HG03565 (cell line): ENCODE data around the gene CSRP2.
A peak's percentile ranks its signal among the peaks of the same experiment; 100 is the strongest.

Experiments
- ATAC-seq: cut with Tn5 transposase; IDR thresholded peaks from one replicate; pipeline ENCODE4 v1.9.1; 2021; ENCODE audit warnings: mild to moderate bottlenecking, moderate library complexity; ENCODE audit not compliant: unreplicated experiment

Gene CSRP2

GRCh38 chr12:76895796-76896195 lies 17.0 kb upstream of the CSRP2 start:
- ATAC-seq: no peak

GRCh38 chr12:76891609-76892008 lies 12.8 kb upstream of the CSRP2 start:
- ATAC-seq: no peak

DNA sequence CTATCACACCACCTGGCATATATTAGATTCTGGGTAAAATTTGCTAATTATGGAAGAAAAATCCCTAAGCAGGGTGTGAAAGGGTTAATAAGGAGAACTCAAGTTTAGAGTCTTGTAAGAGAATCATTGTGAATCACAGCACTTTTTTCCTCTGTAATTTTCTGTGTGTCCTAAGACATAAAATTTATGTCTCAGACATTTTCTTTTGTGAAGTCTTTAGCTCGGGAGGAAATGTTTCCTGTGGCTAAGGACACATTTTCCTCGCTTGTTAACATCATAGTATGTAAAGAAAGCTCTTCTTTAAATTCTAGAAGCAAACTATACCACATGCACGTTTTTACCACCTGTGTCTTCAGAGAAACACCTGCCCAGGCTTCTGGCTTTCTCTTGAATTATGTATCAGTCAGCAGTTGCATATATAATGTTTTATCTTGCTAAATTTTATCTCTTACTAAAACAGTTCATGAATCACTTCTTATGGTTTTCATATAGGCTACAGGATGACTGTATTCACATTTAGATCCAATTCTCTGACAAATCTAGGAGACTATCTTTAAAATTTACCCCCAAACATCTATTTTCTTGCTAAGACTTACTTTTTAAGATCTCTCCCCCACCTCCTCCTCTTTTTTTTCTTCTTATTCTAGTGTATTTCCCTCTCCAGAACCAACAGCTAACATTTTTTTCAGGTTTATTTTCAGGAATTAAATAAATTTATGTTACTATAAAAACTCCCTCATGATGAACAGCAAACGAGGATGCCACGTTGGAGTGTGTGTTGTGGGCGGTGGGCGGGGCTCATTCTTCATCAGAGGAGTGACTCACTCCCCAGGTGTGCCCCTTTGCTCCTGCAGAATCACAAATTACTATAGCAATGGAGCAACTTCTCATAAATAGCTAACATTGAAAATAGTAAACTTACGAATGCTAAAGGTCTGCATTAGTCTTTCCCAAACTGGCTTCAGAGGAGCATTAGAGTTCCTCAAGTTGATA lies 11.6 kb upstream of the CSRP2 start:
- no peak for ATAC-seq

- ATAC-seq: no peak
Observed at GRCh38 chr12:76888775-76889174, 10.0 kb upstream of the CSRP2 start.

DNA sequence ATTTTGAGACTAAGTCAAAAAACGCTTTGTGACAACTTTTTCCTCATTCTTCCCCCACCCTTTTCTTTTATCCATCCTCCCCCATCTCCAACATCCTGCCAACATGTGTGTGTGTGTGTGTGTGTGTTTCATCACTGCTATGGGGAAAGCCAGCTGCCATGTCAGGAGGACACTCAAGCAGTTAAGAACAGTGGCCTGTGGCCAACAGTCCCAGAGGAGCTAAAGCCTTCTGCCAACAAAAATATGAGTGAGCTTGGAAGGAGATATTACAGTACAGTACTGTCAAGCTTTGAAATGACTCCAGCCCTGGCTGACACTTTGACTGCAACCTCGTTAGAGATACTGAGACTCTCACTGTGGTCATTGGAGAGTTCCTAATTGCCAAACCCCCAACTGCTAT lies 5.0 kb upstream of the CSRP2 start:
- ATAC-seq: no peak

- no peak for ATAC-seq
Observed at GRCh38 chr12:76883151-76883550, 4.3 kb upstream of the CSRP2 start.

DNA sequence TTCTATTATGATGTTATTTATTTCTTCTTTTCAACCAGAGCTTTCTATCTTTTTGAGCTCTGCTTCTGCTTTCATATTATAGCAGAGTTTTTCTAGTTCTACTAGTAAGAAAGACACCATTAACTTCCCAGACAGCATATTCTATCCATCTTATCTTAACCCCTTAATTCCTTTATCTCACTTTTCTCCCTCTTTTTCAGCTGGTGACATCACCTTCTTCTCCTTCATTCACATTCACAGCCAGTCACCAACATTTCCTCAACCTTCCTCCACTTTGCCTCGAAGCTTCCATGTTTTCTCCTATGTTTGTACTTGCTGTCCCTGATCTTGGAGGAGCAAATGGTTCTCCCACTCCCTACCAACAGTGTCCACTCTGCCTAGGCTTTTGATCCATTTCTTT lies 3.5 kb upstream of the CSRP2 start:
- ATAC-seq: no peak

- ATAC-seq: no peak
Observed at GRCh38 chr12:76881142-76881541, 2.3 kb upstream of the CSRP2 start.

DNA sequence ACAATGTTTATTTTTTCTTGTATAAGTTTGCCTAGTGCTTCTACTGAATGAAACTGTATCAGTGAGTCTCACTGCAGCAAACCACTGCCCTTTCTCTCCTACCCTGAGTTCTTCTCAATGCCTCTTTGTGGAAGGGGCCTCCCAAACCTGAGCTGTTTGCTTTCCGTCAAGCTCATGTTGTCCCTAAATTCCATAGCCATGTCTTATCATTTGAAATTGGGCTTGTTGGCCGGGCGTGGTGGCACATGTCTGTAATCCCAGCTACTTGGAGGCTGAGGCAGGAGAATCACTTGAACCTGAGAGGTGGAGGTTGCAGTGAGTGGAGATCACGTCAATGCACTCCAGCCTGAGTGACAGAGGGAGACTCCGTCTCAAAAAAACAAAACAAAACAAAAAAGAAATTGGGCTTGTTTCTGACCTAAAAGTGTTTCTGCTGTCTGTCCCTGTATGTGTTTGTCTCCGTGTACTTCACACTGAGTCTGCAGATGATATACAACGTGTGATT lies 1.8 kb upstream of the CSRP2 start:
- ATAC-seq: no peak

DNA sequence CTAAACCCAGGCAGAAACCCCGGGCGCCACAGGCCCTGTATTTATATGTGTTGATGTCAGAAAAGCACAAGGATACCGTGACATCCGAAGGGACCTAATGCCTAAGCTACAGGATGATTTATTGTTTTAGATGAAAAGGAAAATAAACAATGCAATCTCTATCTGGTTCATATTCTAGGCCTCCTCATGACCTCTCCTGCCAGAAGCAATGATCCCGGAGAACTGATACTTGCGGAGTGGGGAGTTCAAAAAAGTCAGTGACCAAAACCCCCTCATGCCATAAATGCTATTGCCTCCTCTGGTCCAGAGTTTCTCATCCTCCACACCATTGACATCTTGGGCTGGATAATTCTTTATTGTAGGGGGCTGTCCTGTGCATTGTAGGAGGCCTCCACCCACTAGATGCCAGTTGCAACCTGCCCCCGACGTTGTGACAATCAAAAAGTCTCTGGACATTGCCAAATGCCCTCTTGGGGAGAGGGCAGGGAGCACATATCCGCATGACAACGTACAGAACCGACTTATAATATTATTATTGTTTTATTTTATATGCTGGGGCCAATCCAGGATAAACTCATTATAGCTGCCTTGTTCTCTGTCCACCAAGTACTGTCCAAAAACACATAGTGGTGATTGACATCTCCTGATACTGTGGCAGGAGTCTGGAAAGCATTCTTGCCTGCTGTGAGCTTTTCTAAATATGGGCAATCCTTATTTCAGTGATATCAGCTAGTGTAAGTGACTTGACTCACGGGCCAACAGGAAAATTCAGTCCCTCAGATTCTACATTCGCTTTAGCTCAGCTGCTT lies 1.1 kb upstream of the CSRP2 start:
- ATAC-seq: no peak

DNA sequence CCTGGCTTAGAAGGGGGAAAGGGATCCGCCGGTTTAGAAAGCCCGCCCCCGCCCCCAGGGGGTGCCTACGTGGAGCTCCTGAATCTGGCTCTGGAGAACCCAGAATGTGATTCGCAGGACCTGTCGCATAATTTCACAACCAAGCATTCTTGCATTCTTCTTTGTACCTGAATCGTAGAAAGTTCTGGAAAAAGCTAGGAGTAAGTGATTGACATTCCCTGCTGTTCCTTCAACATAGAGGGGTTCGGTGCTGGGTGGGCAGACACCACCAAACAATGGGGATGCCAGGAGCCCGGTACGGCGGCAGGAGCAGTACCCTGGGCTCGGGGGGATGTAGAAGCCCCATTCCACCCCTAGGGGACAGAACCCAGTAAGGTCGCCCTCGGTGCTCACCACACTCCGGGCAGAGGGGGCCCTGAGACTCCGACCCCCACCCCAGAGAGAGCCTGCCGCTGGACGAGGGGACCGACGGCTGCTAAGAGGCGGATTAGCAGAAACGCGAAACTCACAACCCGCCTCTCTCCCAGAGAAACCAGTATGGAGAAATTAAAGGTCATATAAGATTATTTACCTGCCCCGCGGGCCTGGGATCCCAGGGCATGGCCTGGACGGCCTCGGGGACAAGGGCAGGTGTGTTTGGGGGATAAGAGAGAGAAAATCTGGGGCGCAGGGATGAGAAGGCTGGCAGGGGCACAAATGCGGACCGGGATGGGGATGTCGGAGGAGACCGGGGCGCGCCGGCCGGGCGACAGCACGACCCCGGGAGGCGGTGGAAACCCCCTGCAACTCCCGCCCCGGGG lies 520 bp downstream of the CSRP2 start:
- peak; percentile 15 for ATAC-seq

DNA sequence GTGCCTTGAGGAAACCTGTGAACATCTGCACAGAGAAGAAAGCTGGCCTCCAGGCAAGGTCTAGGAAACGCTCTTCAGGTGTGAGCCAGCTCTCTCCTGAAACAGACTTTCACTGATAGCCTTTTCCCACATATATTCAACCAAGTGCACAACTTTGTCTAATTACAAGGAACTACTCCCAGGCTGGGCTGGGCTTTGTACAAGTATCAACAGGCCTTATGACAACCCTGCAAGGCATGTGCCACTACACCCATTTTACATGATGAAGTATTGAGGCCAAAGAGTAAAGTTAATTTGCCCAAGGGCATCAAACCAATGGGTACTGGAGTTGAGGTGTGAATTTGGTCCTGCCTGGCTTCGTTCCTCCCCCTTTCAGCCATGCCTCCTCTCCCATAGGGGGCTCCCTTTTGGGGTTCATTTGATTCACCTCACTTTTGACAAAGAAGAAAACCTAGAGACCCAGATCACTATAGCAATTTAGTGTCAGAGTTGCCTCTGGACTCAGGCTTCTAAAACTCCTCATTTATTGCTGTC lies 2.1 kb downstream of the CSRP2 start:
- ATAC-seq: no peak

- ATAC-seq: no peak
Observed at GRCh38 chr12:76874491-76875190, 4.2 kb downstream of the CSRP2 start.

DNA sequence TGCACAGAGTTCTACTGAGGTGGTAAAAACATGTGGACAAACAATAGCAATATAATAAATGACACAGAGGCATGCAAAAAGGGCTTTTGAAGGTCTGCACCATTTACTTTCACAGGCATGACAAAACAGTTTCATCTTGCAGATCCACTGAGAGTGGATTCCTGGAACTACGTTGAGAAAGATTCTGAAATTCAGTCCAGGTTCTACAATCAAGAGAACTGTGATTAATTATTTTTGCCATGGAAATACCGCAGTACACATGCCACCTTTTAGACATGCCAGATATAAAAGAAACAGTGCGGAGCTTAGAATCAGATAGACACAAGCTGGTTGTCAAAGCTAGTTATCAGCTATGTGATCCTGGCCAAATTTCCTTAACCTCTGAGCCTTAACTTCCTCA lies 4.8 kb downstream of the CSRP2 start:
- ATAC-seq: no peak

DNA sequence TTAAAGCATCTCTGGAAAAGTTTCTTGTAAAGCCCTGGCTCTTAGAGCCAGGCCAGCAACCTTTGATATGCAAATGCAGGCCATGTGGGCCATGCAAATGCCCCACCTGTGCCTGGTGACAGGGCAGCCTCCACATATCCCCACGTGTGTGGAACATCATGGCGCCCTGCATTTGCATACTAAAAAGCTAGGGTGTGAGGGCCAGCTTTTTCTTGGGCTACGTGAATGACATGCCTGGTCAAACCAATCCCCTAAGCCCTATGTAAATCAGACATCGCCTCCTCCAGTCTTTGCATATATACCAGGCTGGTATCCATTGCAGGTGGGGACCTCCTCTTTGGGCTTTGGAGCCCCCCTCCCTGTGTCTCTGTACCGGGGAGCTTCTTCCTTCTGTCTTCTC lies 6.4 kb downstream of the CSRP2 start:
- no peak for ATAC-seq

DNA sequence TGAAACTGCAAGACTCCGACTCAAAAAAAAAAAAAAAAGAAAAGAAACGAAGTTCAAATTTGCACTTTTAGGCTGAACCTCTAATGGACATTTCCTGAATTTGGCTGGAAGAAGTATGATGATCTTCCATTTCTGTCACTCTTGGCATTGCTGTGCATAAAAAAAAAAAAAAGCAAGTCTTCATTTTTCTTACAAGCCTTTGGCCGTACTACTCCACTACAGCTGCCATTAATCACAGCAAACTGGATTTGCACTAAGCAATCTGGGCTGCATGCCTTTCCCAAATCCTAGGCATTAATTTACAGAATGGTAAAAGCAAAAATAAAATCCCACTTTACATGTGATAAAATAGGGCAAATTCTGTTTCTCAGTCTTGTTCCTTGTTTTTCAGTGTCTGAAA lies 7.1 kb downstream of the CSRP2 start:
- ATAC-seq: no peak

- no peak for ATAC-seq
Observed at GRCh38 chr12:76871082-76871481, 7.7 kb downstream of the CSRP2 start.

GRCh38 chr12:76866726-76867125 lies 12.1 kb downstream of the CSRP2 start:
- ATAC-seq: no peak

GRCh38 chr12:76866151-76866567 lies 12.7 kb downstream of the CSRP2 start:
- no peak for ATAC-seq

- peak; percentile 79 for ATAC-seq
Observed at GRCh38 chr12:76864791-76865400, 13.9 kb downstream of the CSRP2 start.
